RCC 7860 (cell line): ENCODE measurements around the gene TET3.

Experiments
- DNase-seq: peaks from one replicate; pipeline ENCODE4 v3.0.0-alpha.2; 2015; ENCODE audit warnings: low spot score
- FAIRE-seq: peaks from 2 replicates; lab custom pipeline; 2012; peaks lifted over from hg19 to GRCh38; lab: Jason Lieb, UNC

TET3 gene

GRCh38 chr2:74002505-74003421 lies 18.1 kb downstream of the TET3 start:
- FAIRE-seq (no peak), DNase-seq (no peak)

GRCh38 chr2:74003494-74004211 lies 18.9 kb downstream of the TET3 start:
- FAIRE-seq, result no peak
- no peak for DNase-seq

- FAIRE-seq (no peak), DNase-seq (no peak)
Measured at GRCh38 chr2:74004212-74005182, 19.8 kb downstream of the TET3 start.

- DNase-seq, result no peak
- no peak for FAIRE-seq
Measured at GRCh38 chr2:74005786-74006185, 21.1 kb downstream of the TET3 start.

GRCh38 chr2:74006459-74006858 lies 21.7 kb downstream of the TET3 start:
- DNase-seq (no peak), FAIRE-seq (no peak)

- DNase-seq (no peak), FAIRE-seq (no peak)
Measured at GRCh38 chr2:74007121-74007520, 22.4 kb downstream of the TET3 start.

GRCh38 chr2:74007711-74008110 lies 23.0 kb downstream of the TET3 start:
- no peak for FAIRE-seq

GRCh38 chr2:74008761-74009395 lies 24.2 kb downstream of the TET3 start:
- FAIRE-seq (no peak), DNase-seq (no peak)

More at GRCh38 chr2:74007711-74008110, 23.0 kb downstream of the TET3 start:
- no peak for DNase-seq

- no peak for FAIRE-seq
- no peak for DNase-seq
Measured at GRCh38 chr2:74009577-74009976, 24.9 kb downstream of the TET3 start.

- DNase-seq, result no peak
- FAIRE-seq, result no peak
Measured at GRCh38 chr2:74010087-74010541, 25.4 kb downstream of the TET3 start.

- DNase-seq, result no peak
- no peak for FAIRE-seq
Measured at GRCh38 chr2:74011246-74011645, 26.5 kb downstream of the TET3 start.

- no peak for FAIRE-seq
- no peak for DNase-seq
Measured at GRCh38 chr2:74014813-74015212, 30.1 kb downstream of the TET3 start.

- no peak for FAIRE-seq
Measured at GRCh38 chr2:74017223-74017622, 32.5 kb downstream of the TET3 start.

GRCh38 chr2:74019516-74019915 lies 34.8 kb downstream of the TET3 start:
- DNase-seq (no peak), FAIRE-seq (no peak)

More at GRCh38 chr2:74017223-74017622, 32.5 kb downstream of the TET3 start:
- DNase-seq, result no peak

GRCh38 chr2:74020702-74021406 lies 36.1 kb downstream of the TET3 start:
- FAIRE-seq, result no peak
- no peak for DNase-seq

- FAIRE-seq (no peak), DNase-seq (no peak)
Measured at GRCh38 chr2:74021407-74021755, 36.7 kb downstream of the TET3 start.

GRCh38 chr2:74024216-74024615 lies 39.5 kb downstream of the TET3 start:
- no peak for FAIRE-seq
- DNase-seq, result no peak

- no peak for DNase-seq
- FAIRE-seq, result no peak
Measured at GRCh38 chr2:74025971-74026612, 41.4 kb downstream of the TET3 start.

GRCh38 chr2:74026687-74027241 lies 42.1 kb downstream of the TET3 start:
- DNase-seq (no peak), FAIRE-seq (no peak)
